HepG2 (cell line): ENCODE measurements around the gene MTF2. TPM values are rescaled to one million over a fixed set of nuclear protein-coding genes. Genes with fewer than 3 reads are reported as not detected.

ENCODE experiments used
- AHR ChIP-seq: IDR thresholded peaks from 2 replicates; pipeline ENCODE4 v1.6.1; 2018; ENCODE audit warnings: missing genetic modification reagents, missing compliant biosample characterization
- ARHGAP35 ChIP-seq: sonication (generic); formaldehyde crosslinking; IDR thresholded peaks from 2 replicates; pipeline ENCODE4 v1.9.0; 2022; ENCODE audit warnings: mild to moderate bottlenecking, inconsistent platforms, moderate library complexity, missing genetic modification reagents, borderline replicate concordance
- ARID4A ChIP-seq: sonication (generic); formaldehyde crosslinking; IDR thresholded peaks from 2 replicates; pipeline ENCODE4 v1.5.0; 2020; ENCODE audit warnings: mild to moderate bottlenecking, missing genetic modification reagents, borderline replicate concordance
- CAMTA2 ChIP-seq: sonication (generic); formaldehyde crosslinking; IDR thresholded peaks from 2 replicates; pipeline ENCODE4 v1.4.0; 2020; ENCODE audit warnings: mild to moderate bottlenecking, missing genetic modification reagents, borderline replicate concordance
- HBP1 ChIP-seq: IDR thresholded peaks from 2 replicates; pipeline ENCODE4 v1.6.1; 2016; ENCODE audit warnings: low read depth, control low read depth
- HMGXB3 ChIP-seq: sonication (generic); formaldehyde crosslinking; IDR thresholded peaks from 2 replicates; pipeline ENCODE4 v1.4.0; 2020; ENCODE audit warnings: missing genetic modification reagents, borderline replicate concordance
- MAX ChIP-seq: IDR thresholded peaks from 2 replicates; pipeline ENCODE4 v1.6.1; 2012; ENCODE audit warnings: inconsistent platforms
- NCOR1 ChIP-seq: fragments of 200-600 bp; sonication (generic); IDR thresholded peaks from 2 replicates; pipeline ENCODE4 v1.7.0; 2017; ENCODE audit warnings: antibody characterized with exemption, low read length, borderline replicate concordance
- TOE1 ChIP-seq: sonication (generic); formaldehyde crosslinking; IDR thresholded peaks from 2 replicates; pipeline ENCODE4 v1.4.0; 2020; ENCODE audit warnings: mild to moderate bottlenecking, missing genetic modification reagents
- ZBTB20 ChIP-seq: sonication (generic); formaldehyde crosslinking; IDR thresholded peaks from 2 replicates; pipeline ENCODE4 v1.8.1; 2023; ENCODE audit warnings: missing genetic modification reagents, low read depth, mild to moderate bottlenecking, borderline replicate concordance
- ZNF503 ChIP-seq: sonication (generic); formaldehyde crosslinking; IDR thresholded peaks from 2 replicates; pipeline ENCODE4 v1.4.0; 2020; ENCODE audit warnings: missing genetic modification reagents
- ZNF550 ChIP-seq: sonication (generic); formaldehyde crosslinking; IDR thresholded peaks from 2 replicates; pipeline ENCODE4 v1.4.0; 2020; ENCODE audit warnings: mild to moderate bottlenecking, missing genetic modification reagents, borderline replicate concordance
- ZNF589 ChIP-seq: sonication (generic); formaldehyde crosslinking; conservative IDR thresholded peaks from 2 replicates; pipeline ENCODE4 v1.8.0; 2022; ENCODE audit warnings: mild to moderate bottlenecking, moderate library complexity, missing genetic modification reagents
- ZZZ3 ChIP-seq: sonication (generic); formaldehyde crosslinking; IDR thresholded peaks from 2 replicates; pipeline ENCODE4 v1.4.0; 2020; ENCODE audit warnings: missing genetic modification reagents, mild to moderate bottlenecking, borderline replicate concordance
- polyA plus RNA-seq, 8 experiments: library from polyadenylated mRNA; depleted of rRNA in 3 of 8; stranded (reverse) in 7 of 8; unstranded in 1 of 8; fragments of >200 nt; fragmentation: Illumina TruSeq in 4 of 8; extraction: Trizol in 4 of 8; gene quantifications; 2 replicates each; pipeline versions ENCODE4 v1.2.1 to v1.2.3, GENCODE V29; 2011 to 2016; ENCODE audit warnings: low read depth in 4 of 8, missing spikeins in 1 of 8, mixed read lengths in 1 of 8; ENCODE audit not compliant: insufficient read depth in 1 of 8
- total RNA-seq, 5 experiments: library from RNA; depleted of rRNA; stranded (reverse); fragments of >200 nt; fragmentation: Illumina TruSeq; extraction: Trizol; gene quantifications; 2 replicates each; pipeline ENCODE4 v1.2.3, GENCODE V29; 2016; ENCODE audit warnings: low read depth in 1 of 5

The MTF2 gene
- total and polyA plus RNA-seq, 2 of the 13 experiments (the other 11 are each of a cell fraction or from before 2014, with no cell fraction given): 48.7 to 53.9 TPM

- TF ChIP-seq AHR (CRISPR knock-in tag): no peak
- no peak for TF ChIP-seq ARHGAP35
- peak; percentile 42; the same call in 1 of the 2 replicates for TF ChIP-seq ZNF589 (CRISPR knock-in tag)
- TF ChIP-seq ZBTB20 (CRISPR knock-in tag): 0 out of 2 replicates have a peak, but pooled peaks have one; percentile 53
- no peak for TF ChIP-seq TOE1
- TF ChIP-seq ZNF550 (CRISPR knock-in tag): 0 out of 2 replicates have a peak, but pooled peaks have one; percentile 48
- TF ChIP-seq MAX: peak; percentile 75
- peak; percentile 93; the same call in 1 of the 2 replicates for TF ChIP-seq HBP1 (CRISPR knock-in tag)
- TF ChIP-seq CAMTA2 (CRISPR knock-in tag): peak; percentile 92; the same call in 1 of the 2 replicates
- no peak; the same call in none of the 2 replicates for TF ChIP-seq ZNF503 (CRISPR knock-in tag)
- TF ChIP-seq HMGXB3: peak; percentile 39; the same call in 1 of the 2 replicates
- no peak; the same call in 1 of the 2 replicates for TF ChIP-seq ARID4A (CRISPR knock-in tag)
- TF ChIP-seq NCOR1: no peak
- TF ChIP-seq ZZZ3 (CRISPR knock-in tag): no peak
These were observed 101.0 kb downstream of the MTF2 start, which contains the start of gene TMED5 (continued) for GRCh38 chr1:93179886-93180722.
